GM21360 (cell line): Measurements from ENCODE around the gene SIGLEC9.
"Not testable (repeated sequence)": the region's sequence is repeated elsewhere in the genome, so short reads cannot be mapped to it uniquely, and the experiment has no call there.

Experiments used
- ATAC-seq: cut with Tn5 transposase; IDR thresholded peaks from one replicate; pipeline ENCODE4 v1.9.1; 2021; ENCODE audit warnings: mild to moderate bottlenecking, moderate library complexity; ENCODE audit not compliant: unreplicated experiment

SIGLEC9 gene

GRCh38 chr19:51142809-51143475 is 18.2 kb downstream of the SIGLEC9 start:
- not testable (repeated sequence) for ATAC-seq

DNA sequence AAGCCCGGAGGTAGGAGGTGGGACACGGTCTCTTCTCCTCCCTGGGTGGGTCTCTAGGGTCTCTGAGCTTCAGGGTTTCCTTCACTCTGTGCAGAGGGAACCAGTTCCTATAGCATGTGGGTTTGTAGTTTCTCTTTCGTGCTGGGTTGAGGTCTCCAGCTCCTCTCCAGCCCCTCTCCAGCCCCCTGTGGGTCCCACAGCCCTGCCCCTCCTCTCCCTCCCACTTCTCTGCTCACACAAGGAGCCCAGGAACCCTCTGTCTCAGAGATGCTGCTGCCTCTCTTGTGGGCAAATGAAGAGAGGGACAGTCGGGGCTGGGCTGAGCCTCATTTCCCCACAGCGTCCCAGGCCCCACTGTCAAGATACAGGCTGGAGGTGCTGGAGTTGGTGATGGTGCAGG is 18.8 kb downstream of the SIGLEC9 start:
- no peak for ATAC-seq

- no peak for ATAC-seq
These were observed 19.9 kb downstream of the SIGLEC9 start for GRCh38 chr19:51144482-51145045.

GRCh38 chr19:51145916-51146493 is 21.3 kb downstream of the SIGLEC9 start:
- no peak for ATAC-seq

DNA sequence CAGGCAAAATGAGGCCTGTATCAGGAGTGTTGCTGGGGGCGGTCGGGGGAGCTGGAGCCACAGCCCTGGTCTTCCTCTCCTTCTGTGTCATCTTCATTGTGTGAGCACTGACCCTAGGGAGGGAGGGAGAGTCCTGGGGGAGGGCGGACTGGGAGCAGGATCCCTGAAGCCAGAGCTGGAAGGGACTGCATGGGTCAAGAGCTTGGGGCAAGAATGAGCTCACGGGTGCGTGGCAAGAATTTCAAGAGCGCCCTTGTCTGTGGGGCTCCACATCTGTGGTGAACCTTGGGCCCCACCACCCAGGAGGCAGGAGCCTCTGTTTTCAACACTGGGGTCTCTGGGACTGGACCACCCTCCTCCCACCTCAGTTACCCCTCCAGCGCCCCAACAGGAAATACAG is 22.0 kb downstream of the SIGLEC9 start:
- no peak for ATAC-seq

DNA sequence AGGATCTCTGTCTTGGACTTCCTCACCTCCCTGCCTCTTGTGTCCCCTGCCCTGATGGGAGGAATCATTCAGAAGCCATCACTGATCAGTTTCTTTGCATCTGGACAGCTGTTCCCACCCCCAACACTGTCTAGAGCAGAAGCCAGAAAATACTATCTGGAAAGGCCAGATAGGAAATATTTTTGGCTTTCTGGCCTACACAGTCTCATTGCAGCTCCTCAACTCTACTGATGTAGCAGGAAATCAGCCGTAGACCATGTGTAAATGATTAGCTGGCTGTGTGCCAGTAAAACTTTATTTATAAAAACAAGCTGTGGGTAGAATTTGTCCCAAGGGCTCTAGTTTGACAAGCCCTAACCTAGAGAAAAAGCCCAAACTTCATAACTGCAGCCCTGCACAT is 23.0 kb downstream of the SIGLEC9 start:
- no peak for ATAC-seq

GRCh38 chr19:51148580-51148979 is 23.9 kb downstream of the SIGLEC9 start:
- ATAC-seq = no peak

GRCh38 chr19:51150627-51151026 is 25.9 kb downstream of the SIGLEC9 start:
- ATAC-seq = no peak

- ATAC-seq = no peak
These were observed 32.0 kb downstream of the SIGLEC9 start for GRCh38 chr19:51156710-51157109.

DNA sequence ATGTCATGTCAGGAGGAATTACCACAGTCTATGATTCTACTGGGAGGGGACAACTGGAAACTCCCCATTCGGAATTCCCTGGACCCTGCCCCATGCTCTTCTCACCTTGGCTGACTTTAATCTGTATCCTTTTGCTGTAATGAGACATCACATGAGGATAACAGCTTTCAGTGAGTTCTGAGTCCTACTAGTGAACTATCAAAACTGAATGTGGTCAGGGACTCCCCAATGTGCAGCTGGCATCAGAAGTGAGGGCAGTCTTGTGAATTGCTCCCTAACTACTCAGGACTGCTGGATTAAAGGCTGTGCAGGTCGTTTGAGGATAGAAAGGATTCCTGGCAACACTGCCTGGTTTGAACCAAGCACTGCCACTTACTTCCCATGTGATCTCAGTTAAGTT is 32.6 kb downstream of the SIGLEC9 start:
- no peak for ATAC-seq

- no peak for ATAC-seq
These were observed 33.9 kb downstream of the SIGLEC9 start for GRCh38 chr19:51158474-51159129.

DNA sequence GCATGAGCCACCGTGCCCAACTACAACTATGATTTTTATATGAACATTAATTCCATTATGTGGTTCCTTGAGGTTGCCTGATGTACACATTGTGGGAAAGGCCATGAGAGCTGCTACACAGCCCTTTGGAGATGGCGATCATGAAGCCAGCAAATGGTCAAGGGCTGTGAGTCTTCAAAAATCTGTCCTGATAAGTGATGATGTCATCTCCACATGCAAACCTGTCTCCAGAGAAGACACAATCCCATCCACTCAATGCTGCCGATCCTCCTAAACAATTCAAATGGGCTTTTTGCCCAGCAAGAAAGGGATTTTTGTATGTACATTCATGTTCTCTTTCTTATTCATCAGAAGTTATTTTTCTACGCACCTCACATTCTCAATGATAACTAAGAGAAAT is 35.0 kb downstream of the SIGLEC9 start:
- ATAC-seq = no peak

GRCh38 chr19:51161266-51161665 is 36.6 kb downstream of the SIGLEC9 start:
- no peak for ATAC-seq

- no peak for ATAC-seq
These were observed 37.3 kb downstream of the SIGLEC9 start for GRCh38 chr19:51161867-51162496.

DNA sequence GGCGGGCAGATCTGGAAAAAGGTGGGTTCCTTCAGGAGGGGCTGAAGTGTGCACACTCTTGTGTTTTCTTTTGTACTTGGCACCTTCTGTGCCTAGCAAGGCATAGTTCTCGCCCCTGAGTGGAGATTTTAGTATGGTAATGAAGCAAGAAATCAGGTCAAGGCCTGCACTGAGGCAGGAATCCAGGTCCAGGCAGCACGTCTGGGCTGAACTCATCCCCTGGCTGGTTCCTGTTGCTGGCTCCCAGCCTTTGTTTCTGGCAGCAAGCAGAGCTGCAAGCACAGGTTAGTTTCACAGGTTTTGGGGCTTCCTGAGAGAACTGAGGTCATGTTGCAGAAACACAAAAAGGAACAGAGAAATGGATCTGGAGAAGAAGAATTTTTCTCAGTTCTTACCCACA is 38.6 kb downstream of the SIGLEC9 start:
- no peak for ATAC-seq

- ATAC-seq = no peak
These were observed 39.5 kb downstream of the SIGLEC9 start for GRCh38 chr19:51164215-51164614.

- no peak for ATAC-seq
These were observed 42.3 kb downstream of the SIGLEC9 start for GRCh38 chr19:51166846-51167490.

DNA sequence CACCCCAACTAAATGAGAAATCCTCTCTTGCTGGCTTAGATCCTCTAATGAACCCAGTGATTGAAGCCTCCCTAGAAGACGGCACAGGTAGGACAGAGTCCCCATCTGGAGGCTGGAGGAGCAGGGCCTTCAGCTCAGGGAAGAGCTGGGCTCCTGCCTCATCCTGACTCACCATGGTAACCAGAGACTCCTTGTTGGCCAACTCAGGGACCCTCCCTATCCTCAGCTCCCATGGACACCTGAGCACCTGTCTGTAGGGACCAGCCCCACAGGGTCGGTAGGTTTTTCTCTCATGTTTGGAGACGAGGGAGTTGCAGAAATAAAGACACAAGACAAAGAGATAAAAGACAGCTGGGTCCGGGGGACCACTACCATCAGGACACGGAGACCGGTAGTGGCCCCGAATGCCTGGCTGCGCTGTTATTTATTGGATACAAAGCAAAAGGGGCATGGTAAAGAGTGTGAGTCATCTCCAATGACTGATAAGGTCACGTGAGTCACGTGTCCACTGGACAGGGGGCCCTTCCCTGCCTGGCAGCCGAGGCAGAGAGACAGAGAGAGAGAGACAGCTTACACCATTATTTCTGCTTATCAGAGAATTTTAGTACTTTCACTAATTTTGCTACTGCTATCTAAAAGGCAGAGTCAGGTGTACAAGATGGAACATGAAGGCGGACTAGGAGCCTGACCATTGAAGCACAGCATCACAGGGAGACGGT is 44.0 kb downstream of the SIGLEC9 start:
- no peak for ATAC-seq

GRCh38 chr19:51169283-51169918 is 44.7 kb downstream of the SIGLEC9 start:
- not testable (repeated sequence) for ATAC-seq

- no peak for ATAC-seq
These were observed 47.5 kb downstream of the SIGLEC9 start for GRCh38 chr19:51172223-51172622.
